Astrocyte (in vitro differentiated cells and primary cell): Measurements from ENCODE around the gene ITPKB. TPM values are rescaled to one million over a fixed set of nuclear protein-coding genes. Genes with fewer than 3 reads are reported as not detected.

Source experiments
- DNase-seq: peaks from one replicate; pipeline ENCODE4 v3.0.0-alpha.2; 2010; ENCODE audit warnings: low read depth
- FAIRE-seq: peaks from 2 replicates; lab custom pipeline; 2011; peaks lifted over from hg19 to GRCh38; lab: Jason Lieb, UNC
- H2AFZ ChIP-seq: 2 replicates; pipeline ENCODE4 v1.6.0; 2012; ENCODE audit warnings: low read depth, low read length, inconsistent platforms
- H3K27ac ChIP-seq: 2 replicates; pipeline ENCODE4 v1.5.1; 2011; ENCODE audit warnings: low read depth, low read length, inconsistent platforms
- H3K27me3 ChIP-seq: 2 replicates; pipeline ENCODE4 v1.6.0; 2011; ENCODE audit warnings: low read length, inconsistent platforms; ENCODE audit not compliant: insufficient read depth
- H3K36me3 ChIP-seq: 2 replicates; pipeline ENCODE4 v1.5.1; 2011; ENCODE audit warnings: low read length, inconsistent platforms; ENCODE audit not compliant: insufficient read depth
- H3K4me1 ChIP-seq: 2 replicates; pipeline ENCODE4 v1.5.1; 2011; ENCODE audit warnings: low read length, inconsistent platforms; ENCODE audit not compliant: insufficient read depth
- H3K4me2 ChIP-seq: 2 replicates; pipeline ENCODE4 v1.6.0; 2012; ENCODE audit warnings: low read length, inconsistent platforms
- H3K4me3 ChIP-seq: 2 replicates; pipeline ENCODE4 v1.5.1; 2011; ENCODE audit warnings: low read depth, mild to moderate bottlenecking, low read length, inconsistent platforms; ENCODE audit not compliant: insufficient read depth
- H3K79me2 ChIP-seq: 2 replicates; pipeline ENCODE4 v1.6.0; 2012; ENCODE audit warnings: mild to moderate bottlenecking, low read length, inconsistent platforms; ENCODE audit not compliant: insufficient read depth
- H3K9ac ChIP-seq: 2 replicates; pipeline ENCODE4 v1.6.0; 2012; ENCODE audit warnings: mild to moderate bottlenecking, low read length, inconsistent platforms
- H3K9me3 ChIP-seq: 2 replicates; pipeline ENCODE4 v1.5.1; 2012; ENCODE audit warnings: low read depth, mild to moderate bottlenecking, low read length, inconsistent platforms; ENCODE audit not compliant: insufficient read depth
- H4K20me1 ChIP-seq: 2 replicates; pipeline ENCODE4 v1.6.0; 2012; ENCODE audit warnings: low read length, inconsistent platforms; ENCODE audit not compliant: insufficient read depth
- H3K27ac Mint-ChIP-seq: one replicate; pipeline ENCODE4 v1.8.0; 2021; ENCODE audit warnings: mild to moderate bottlenecking, mixed read lengths; ENCODE audit not compliant: unreplicated experiment
- H3K27me3 Mint-ChIP-seq: one replicate; pipeline ENCODE4 v1.8.0; 2021; ENCODE audit warnings: low read depth, mixed read lengths; ENCODE audit not compliant: unreplicated experiment
- H3K36me3 Mint-ChIP-seq: one replicate; pipeline ENCODE4 v1.8.0; 2021; ENCODE audit warnings: low read depth, mixed read lengths; ENCODE audit not compliant: unreplicated experiment
- H3K4me1 Mint-ChIP-seq: one replicate; pipeline ENCODE4 v1.8.0; 2021; ENCODE audit warnings: low read depth, mixed read lengths; ENCODE audit not compliant: unreplicated experiment
- H3K4me3 Mint-ChIP-seq: one replicate; pipeline ENCODE4 v1.8.0; 2021; ENCODE audit warnings: mild to moderate bottlenecking, moderate library complexity, mixed read lengths; ENCODE audit not compliant: unreplicated experiment
- H3K9me3 Mint-ChIP-seq: one replicate; pipeline ENCODE4 v1.8.0; 2021; ENCODE audit warnings: mild to moderate bottlenecking, mixed read lengths; ENCODE audit not compliant: unreplicated experiment
- EZH2 ChIP-seq: IDR thresholded peaks from 2 replicates; pipeline ENCODE4 v1.6.1; 2012; ENCODE audit warnings: mild to moderate bottlenecking, low read length, inconsistent platforms; ENCODE audit not compliant: insufficient read depth
- total RNA-seq: library from RNA; stranded (reverse); gene quantifications from 2 replicates; pipeline ENCODE4 v1.2.1, GENCODE V29; 2021
- TF ChIP-seq, protein P1 (sequence below): IDR thresholded peaks from 2 replicates; pipeline ENCODE4 v1.5.1; 2011; ENCODE audit warnings: low read depth, mild to moderate bottlenecking, inconsistent platforms, low read length, moderate library complexity; ENCODE audit not compliant: insufficient read depth

Gene ITPKB
- total RNA-seq, 1 donor from 2014 or later, result 10.5 TPM

DNA sequence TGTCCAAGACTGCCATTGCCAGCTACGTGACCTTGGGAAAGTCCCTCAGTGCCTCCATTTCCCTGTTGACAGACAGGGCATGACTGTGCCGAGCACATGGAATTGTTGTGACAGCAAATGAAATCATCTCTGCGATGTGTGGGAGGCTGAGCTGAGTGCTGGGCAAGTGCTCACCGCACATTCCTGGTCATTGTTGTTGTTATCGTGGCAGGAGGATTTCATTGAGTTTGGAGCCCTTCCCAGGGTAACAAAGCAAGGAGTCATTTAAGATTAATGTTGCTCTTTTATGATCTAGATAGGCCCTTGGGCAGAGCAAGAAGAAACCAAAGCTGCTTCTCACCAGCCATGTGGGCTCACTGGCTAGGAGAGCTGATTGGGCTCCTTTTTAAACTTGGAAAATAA, 39.6 kb upstream of the ITPKB start:
- Mint-ChIP-seq H3K4me3 (no peak overlapping the region), H3K27ac (no peak overlapping the region)

DNA sequence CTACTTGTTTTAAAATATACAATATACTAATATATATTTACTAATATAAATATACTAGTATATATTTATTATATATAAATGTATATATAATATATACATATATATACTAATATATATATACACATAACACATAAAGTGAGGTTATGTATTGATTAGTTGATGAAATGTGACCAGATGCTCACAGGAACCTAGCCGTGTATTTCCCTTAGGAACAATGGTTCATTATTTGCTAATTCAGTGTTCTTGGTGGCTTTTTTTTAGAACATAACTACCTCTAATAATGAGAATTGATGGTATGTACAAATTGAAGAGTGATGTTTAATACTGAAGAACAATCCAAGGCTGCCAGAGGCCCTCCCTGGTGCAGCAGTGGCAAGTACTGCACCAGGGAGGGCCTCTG, 37.9 kb upstream of the ITPKB start:
- peaks cover 6% of the 10 kb centered on the region for H3K4me1 Mint-ChIP-seq
- peaks cover 4% of the 10 kb centered on the region for H3K9me3 Mint-ChIP-seq
- H3K4me3 Mint-ChIP-seq, result no peak overlapping the region
- no peaks in the 10 kb centered on the region for H3K9me3 ChIP-seq
- H3K4me2 ChIP-seq, result no peak overlapping the region
- DNase-seq (no peak), FAIRE-seq (no peak)
- H3K9ac ChIP-seq, result no peak overlapping the region
- no peak for TF ChIP-seq EZH2
- no peak overlapping the region for H3K27ac ChIP-seq
- H3K27me3 Mint-ChIP-seq, result peaks cover 9% of the 10 kb centered on the region
- H3K4me3 ChIP-seq, result no peak overlapping the region
- peaks cover 5% of the 10 kb centered on the region for H3K4me1 ChIP-seq
- no peaks in the 10 kb centered on the region for H3K27me3 ChIP-seq
- H3K36me3 Mint-ChIP-seq, result no peaks in the 10 kb centered on the region
- no peak overlapping the region for H2AFZ ChIP-seq
- no peaks in the 10 kb centered on the region for H3K36me3 ChIP-seq
- H4K20me1 ChIP-seq, result no peaks in the 10 kb centered on the region
- H3K27ac Mint-ChIP-seq, result no peak overlapping the region
- H3K79me2 ChIP-seq, result no peaks in the 10 kb centered on the region

More for the DNA sequence above, 39.6 kb upstream of the ITPKB start:
- H3K79me2 ChIP-seq, result no peaks in the 10 kb centered on the region
- no peaks in the 10 kb centered on the region for H4K20me1 ChIP-seq
- H3K36me3 Mint-ChIP-seq, result no peaks in the 10 kb centered on the region
- no peak overlapping the region for H2AFZ ChIP-seq
- FAIRE-seq, result peak; percentile 94
- H3K9me3 Mint-ChIP-seq, result peaks cover 4% of the 10 kb centered on the region
- no peaks in the 10 kb centered on the region for H3K36me3 ChIP-seq
- no peaks in the 10 kb centered on the region for H3K27me3 ChIP-seq
- H3K9me3 ChIP-seq, result no peaks in the 10 kb centered on the region
- H3K27ac ChIP-seq, result peak overlapping the region; percentile 57
- H3K4me2 ChIP-seq, result peak overlapping the region; percentile 39
- H3K9ac ChIP-seq, result peak overlapping the region; percentile 45
- peaks cover 6% of the 10 kb centered on the region for H3K4me1 ChIP-seq
- TF ChIP-seq, protein P1, sequence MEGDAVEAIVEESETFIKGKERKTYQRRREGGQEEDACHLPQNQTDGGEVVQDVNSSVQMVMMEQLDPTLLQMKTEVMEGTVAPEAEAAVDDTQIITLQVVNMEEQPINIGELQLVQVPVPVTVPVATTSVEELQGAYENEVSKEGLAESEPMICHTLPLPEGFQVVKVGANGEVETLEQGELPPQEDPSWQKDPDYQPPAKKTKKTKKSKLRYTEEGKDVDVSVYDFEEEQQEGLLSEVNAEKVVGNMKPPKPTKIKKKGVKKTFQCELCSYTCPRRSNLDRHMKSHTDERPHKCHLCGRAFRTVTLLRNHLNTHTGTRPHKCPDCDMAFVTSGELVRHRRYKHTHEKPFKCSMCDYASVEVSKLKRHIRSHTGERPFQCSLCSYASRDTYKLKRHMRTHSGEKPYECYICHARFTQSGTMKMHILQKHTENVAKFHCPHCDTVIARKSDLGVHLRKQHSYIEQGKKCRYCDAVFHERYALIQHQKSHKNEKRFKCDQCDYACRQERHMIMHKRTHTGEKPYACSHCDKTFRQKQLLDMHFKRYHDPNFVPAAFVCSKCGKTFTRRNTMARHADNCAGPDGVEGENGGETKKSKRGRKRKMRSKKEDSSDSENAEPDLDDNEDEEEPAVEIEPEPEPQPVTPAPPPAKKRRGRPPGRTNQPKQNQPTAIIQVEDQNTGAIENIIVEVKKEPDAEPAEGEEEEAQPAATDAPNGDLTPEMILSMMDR, result no peak
- TF ChIP-seq EZH2, result no peak
- H3K27me3 Mint-ChIP-seq, result peaks cover 9% of the 10 kb centered on the region
- peak; percentile 98 for DNase-seq
- H3K4me1 Mint-ChIP-seq, result peaks cover 6% of the 10 kb centered on the region
- no peak overlapping the region for H3K4me3 ChIP-seq

DNA sequence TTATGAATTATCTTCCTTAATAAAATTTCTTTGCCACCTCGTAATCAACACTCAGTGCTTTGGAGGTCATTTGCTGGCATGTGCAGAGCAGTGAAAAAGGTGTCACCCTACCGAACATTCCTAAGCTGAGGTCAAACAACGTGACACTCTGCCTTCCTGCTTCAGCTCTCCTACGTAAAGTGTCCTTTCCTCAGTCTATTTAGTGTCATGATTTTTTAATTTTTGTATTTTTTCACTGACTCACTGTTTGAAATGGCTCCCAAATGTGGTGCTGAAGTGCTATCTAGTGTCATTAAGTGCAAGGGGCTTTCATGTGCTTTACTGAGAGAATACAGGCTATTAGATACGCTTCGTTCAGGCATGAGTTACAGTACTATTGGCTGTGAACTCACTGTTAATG, 37.0 kb upstream of the ITPKB start:
- Histone ChIP-seq H3K79me2 (no peaks in the 10 kb centered on the region), H3K4me1 (peaks cover 5% of the 10 kb centered on the region), H4K20me1 (no peaks in the 10 kb centered on the region), H2AFZ (no peak overlapping the region), H3K9ac (no peak overlapping the region), H3K27ac (no peak overlapping the region), H3K4me3 (no peak overlapping the region), H3K4me2 (no peak overlapping the region), H3K36me3 (no peaks in the 10 kb centered on the region), H3K9me3 (no peaks in the 10 kb centered on the region), H3K27me3 (peaks cover 3% of the 10 kb centered on the region)
- Mint-ChIP-seq H3K27me3 (peaks cover 5% of the 10 kb centered on the region), H3K4me1 (peaks cover 6% of the 10 kb centered on the region), H3K9me3 (peaks cover 4% of the 10 kb centered on the region), H3K36me3 (no peaks in the 10 kb centered on the region), H3K27ac (no peak overlapping the region), H3K4me3 (no peak overlapping the region)
- FAIRE-seq (no peak), DNase-seq (no peak)
- no peak for TF ChIP-seq EZH2
- TF ChIP-seq, protein P1, result no peak
